Measurements from ENCODE around the gene ANKH.

GRCh38 chr5:14852779-14853178 is 18.8 kb downstream of the ANKH start:
- TF ChIP-seq CTCF (IDR thresholded peaks at IDR 0.05): no peak
- no peak for TF ChIP-seq POLR2AphosphoS5 (IDR thresholded peaks at IDR 0.05; ENCODE audit: insufficient read depth in 1 of 2, low read depth in 1 of 2)
- TF ChIP-seq POLR2A (IDR thresholded peaks at IDR 0.05): no peak
